GM13976 (cell line): Measurements from ENCODE around the gene LY6G5C.

Experiments used
- DNase-seq: peaks from one replicate; pipeline ENCODE4 v3.0.0; 2012; ENCODE audit warnings: low spot score
- CTCF ChIP-seq: IDR thresholded peaks from 2 replicates; pipeline ENCODE4 v1.5.1; 2012; ENCODE audit warnings: borderline replicate concordance, mild to moderate bottlenecking; ENCODE audit not compliant: insufficient read depth; ENCODE audit errors: extremely low read depth, missing control alignments, control extremely low read depth
- in situ Hi-C: fragments of 300-500 bp; cut with MboI; formaldehyde crosslinking; loops from one replicate; pipeline ENCODE4 v1.12.0; 2022; ENCODE audit warnings: low sequenced_read_pairs, mixed read lengths, inconsistent platforms; ENCODE audit not compliant: unreplicated experiment

The LY6G5C gene

GRCh38 chr6:31683591-31683990 is 2.7 kb upstream of the LY6G5C start:
- no peak for DNase-seq
- in situ Hi-C loops, result loop anchor here (10.0 kb wide), 1 partner anchor 271 kb away; the partner anchor contains the start of genes NELFE and SKIC2
- TF ChIP-seq CTCF, result no peak

GRCh38 chr6:31681135-31681671 is 336 bp upstream of the LY6G5C start:
- in situ Hi-C loops, result loop anchor here (10.0 kb wide), 1 partner anchor 274 kb away; the partner anchor contains the start of genes NELFE and SKIC2
- peak; percentile 20 for TF ChIP-seq CTCF
- DNase-seq, result peak; percentile 81

GRCh38 chr6:31677955-31678354 is 2.9 kb downstream of the LY6G5C start:
- in situ Hi-C loops, result no loop called here
- TF ChIP-seq CTCF, result no peak
- DNase-seq, result no peak

GRCh38 chr6:31676904-31677303 is 4.0 kb downstream of the LY6G5C start:
- no peak for TF ChIP-seq CTCF
- in situ Hi-C loops, result no loop called here
- DNase-seq, result no peak

- TF ChIP-seq CTCF, result no peak
- in situ Hi-C loops, result no loop called here
- DNase-seq, result no peak
Measured at GRCh38 chr6:31676322-31676903, 4.5 kb downstream of the LY6G5C start.

- in situ Hi-C loops, result no loop called here
- DNase-seq, result no peak
- TF ChIP-seq CTCF, result no peak
Measured at GRCh38 chr6:31669676-31670075, 11.2 kb downstream of the LY6G5C start, which contains the start of gene LY6G5B. LY6G5B (plus strand) TSS chr6:31669976; CDS start chr6:31670951, 975 bp downstream.

GRCh38 chr6:31666337-31666965 is 14.4 kb downstream of the LY6G5C start:
- no peak for DNase-seq
- in situ Hi-C loops, result no loop called here
- no peak for TF ChIP-seq CTCF
